GM13977 (cell line): ENCODE measurements around the gene TMC2.

Experiments
- DNase-seq: peaks from one replicate; pipeline ENCODE4 v3.0.0; 2012; ENCODE audit warnings: low spot score
- in situ Hi-C: fragments of 300-500 bp; cut with MboI; formaldehyde crosslinking; loops from one replicate; pipeline ENCODE4 v1.12.0; 2022; ENCODE audit warnings: low sequenced_read_pairs, low pct_unique_long_range_greater_than_20kb, mixed read lengths, inconsistent platforms; ENCODE audit not compliant: unreplicated experiment
- TF ChIP-seq, protein P1 (sequence below): IDR thresholded peaks from 2 replicates; pipeline ENCODE4 v1.5.1; 2012; ENCODE audit warnings: mild to moderate bottlenecking, control low read depth; ENCODE audit not compliant: insufficient read depth; ENCODE audit errors: extremely low read depth, missing control alignments

TMC2 gene

DNA sequence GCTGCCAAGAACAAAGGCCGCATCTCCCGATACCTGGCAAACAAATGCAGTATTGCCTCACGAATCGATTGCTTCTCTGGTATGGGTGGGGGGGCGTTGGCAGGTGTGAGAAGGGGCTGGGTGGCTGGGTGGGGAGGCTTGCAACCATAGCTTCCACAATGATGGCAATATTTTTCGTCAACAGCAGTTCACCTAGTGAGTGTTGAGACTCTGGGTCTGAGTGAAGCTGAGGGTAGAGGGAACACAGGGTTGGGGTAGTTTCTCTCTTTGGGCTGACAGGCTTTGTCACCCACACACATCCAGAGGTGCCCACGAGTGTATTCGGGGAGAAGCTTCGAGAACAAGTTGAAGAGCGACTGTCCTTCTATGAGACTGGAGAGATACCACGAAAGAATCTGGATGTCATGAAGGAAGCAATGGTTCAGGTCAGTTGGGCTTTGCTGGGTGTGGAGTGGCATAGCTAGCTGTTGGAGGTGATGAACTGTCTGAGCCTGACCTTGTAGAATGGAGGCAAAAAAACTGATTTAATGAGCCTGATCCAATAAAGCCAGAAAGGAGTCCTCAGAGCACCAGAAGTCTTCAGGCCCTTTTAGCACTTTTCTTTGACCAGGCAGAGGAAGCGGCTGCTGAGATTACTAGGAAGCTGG lies 120.2 kb downstream of the TMC2 start:
- TF ChIP-seq, protein P1, sequence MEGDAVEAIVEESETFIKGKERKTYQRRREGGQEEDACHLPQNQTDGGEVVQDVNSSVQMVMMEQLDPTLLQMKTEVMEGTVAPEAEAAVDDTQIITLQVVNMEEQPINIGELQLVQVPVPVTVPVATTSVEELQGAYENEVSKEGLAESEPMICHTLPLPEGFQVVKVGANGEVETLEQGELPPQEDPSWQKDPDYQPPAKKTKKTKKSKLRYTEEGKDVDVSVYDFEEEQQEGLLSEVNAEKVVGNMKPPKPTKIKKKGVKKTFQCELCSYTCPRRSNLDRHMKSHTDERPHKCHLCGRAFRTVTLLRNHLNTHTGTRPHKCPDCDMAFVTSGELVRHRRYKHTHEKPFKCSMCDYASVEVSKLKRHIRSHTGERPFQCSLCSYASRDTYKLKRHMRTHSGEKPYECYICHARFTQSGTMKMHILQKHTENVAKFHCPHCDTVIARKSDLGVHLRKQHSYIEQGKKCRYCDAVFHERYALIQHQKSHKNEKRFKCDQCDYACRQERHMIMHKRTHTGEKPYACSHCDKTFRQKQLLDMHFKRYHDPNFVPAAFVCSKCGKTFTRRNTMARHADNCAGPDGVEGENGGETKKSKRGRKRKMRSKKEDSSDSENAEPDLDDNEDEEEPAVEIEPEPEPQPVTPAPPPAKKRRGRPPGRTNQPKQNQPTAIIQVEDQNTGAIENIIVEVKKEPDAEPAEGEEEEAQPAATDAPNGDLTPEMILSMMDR, result no peak
- in situ Hi-C loops, result no loop called here
- DNase-seq, result no peak

DNA sequence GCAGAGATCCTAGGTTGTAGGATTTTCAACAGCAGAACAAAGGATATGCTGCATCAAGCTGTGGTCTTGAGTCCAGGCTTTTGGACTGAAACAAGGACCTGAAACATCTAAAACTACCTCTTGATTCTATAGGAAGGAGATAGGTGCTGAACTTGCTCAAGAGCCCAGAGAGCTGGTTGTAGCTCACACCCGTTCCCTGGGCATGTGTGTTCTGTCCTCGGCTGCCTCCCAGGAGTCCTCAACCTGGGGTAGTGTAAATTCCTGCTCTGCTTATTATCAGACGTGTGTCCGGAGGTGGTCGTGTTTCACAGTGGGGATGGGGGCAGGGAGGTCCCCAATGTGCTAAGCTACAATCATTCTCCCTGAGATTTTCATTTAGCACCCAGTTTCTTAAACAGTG lies 120.9 kb downstream of the TMC2 start:
- no peak for DNase-seq
- in situ Hi-C loops, result no loop called here
- TF ChIP-seq, protein P1, result no peak

DNA sequence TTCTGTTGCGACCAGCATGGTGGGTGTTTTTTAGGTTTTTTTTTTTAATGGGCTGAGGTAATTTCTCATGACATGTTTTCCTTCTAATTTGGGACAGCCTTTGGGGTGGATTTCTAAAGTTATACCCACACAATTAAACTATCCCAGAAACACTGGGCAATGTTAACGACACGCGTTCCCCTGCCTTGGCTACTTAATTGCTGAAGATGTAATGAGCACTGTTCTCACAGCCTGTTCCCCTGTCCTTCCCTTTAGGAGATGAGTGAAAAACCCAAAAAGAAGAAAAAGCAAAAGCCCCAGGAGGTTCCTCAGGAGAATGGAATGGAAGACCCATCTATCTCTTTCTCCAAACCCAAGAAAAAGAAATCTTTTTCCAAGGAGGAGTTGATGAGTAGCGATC lies 121.3 kb downstream of the TMC2 start:
- TF ChIP-seq, protein P1, result no peak

DNA sequence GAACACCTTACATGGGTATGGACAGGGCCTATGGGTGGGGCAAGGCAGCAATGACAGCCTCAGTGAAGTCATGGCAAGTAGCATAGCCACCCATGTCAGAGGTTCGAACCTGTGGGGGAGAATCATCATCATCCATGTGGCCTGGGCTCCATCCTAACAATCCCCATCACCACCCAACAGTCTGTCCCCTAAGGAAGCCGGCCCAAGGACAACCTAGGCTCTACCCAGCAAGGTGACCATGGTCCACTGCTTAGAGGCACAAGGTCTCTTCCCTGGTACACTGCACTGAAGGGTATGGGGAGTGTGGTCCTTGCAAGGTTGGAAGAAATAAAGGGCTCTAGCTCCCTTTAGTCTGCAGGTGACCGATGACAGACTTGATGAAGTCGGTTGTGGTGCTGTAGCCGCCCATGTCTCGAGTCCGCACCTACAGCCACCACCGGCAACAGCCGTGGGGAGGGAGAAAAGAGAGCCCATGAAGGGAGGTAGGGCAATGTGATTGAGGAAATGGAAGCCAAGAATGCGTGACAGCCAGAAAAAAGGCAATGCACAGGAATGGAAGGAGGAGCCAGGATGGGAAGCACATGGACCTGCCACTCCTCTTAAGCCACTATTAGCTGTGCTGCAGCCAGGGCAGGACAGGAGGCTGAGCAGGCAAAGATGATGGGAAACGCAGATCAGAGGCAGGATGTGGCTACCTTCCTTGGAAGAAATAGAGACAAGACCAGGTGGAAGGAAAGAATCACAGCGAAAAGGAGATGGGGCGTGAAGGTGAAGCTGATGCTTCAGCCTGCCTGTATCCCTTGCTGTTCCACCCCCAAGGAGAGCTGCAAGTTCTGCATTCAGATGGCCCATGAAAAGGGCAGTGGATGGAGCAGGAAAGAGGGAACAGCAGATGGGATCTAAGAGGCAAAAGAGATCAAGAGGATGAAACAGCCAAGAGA lies 122.3 kb downstream of the TMC2 start:
- TF ChIP-seq, protein P1, result no peak
- in situ Hi-C loops, result no loop called here
- DNase-seq, result no peak

More for the DNA sequence above, 121.3 kb downstream of the TMC2 start:
- in situ Hi-C loops, result no loop called here
- no peak for DNase-seq

DNA sequence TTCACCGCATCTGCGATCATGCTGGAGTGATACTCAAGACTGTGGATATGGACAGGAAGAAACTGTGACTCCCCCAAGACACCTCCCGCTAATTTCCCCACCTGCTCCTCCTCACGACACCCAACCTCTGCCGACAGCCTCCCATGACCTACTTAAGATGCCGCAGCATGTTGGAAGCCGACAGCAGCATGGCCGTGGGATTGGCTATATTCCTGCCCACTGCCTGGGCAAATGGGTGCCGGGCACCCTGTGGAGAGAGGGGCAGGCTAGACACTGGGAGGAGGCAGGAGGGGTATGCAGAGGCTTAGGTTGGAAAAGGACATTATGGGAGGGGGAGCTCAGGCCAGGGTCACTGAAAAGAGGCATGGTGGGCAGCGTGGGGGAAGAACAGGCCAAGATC lies 123.2 kb downstream of the TMC2 start:
- TF ChIP-seq, protein P1, result no peak
- DNase-seq, result no peak
- in situ Hi-C loops, result no loop called here

DNA sequence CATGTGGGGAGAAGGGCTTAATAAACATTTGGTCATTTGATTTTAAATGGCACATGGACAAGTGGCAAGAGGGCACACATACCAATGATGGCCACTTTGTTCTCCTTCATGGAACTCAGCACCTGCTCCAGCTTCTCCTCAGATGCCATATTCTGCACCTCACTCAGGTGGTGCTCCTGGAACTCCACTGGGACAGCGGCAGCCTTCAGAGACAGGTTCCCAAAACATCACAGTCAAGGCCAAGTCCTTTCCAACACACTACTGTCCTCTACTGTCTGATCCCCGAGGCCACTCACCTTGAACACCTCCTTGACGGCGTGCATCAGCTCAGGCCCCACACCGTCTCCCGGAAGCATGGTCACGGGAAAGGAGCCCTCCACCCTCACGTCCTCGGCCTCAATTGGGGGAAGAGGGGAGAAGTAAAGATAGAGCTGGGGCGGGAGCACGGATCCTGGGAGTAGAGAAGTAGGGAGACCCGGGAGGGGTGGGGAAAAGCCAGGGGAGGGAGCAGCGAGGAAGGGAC lies 127.1 kb downstream of the TMC2 start:
- DNase-seq, result no peak
- in situ Hi-C loops, result no loop called here
- TF ChIP-seq, protein P1, result no peak
